Activated B cell treated with CpG ODN at 0.5 μM for 24 hours (primary cell): ENCODE data around the gene CHTOP. TPM values are rescaled to one million over a fixed set of nuclear protein-coding genes. Genes with fewer than 3 reads are reported as not detected.

ENCODE experiments used
- ATAC-seq: fragments of 200-7000 bp; cut with Tn5 transposase; one replicate; pipeline ENCODE4 v1.10.0; 2021; ENCODE audit warnings: low read depth, mild to moderate bottlenecking, moderate library complexity
- CTCF ChIA-PET: fragments of 350-600 bp; sonication (Branson Sonifier 250); formaldehyde crosslinking; loops from one replicate; lab custom pipeline; 2021; ENCODE audit warnings: antibody characterized with exemption; lab: Charles Lee
- POLR2A ChIA-PET: fragments of 350-600 bp; sonication (Branson Sonifier 250); formaldehyde crosslinking; loops from one replicate; lab custom pipeline; 2021; ENCODE audit warnings: antibody characterized with exemption; lab: Charles Lee
- DNase-seq: peaks from one replicate; pipeline ENCODE4 v3.0.0; 2022
- H3K27ac Mint-ChIP-seq: one replicate; pipeline ENCODE4 v1.8.0; 2020; ENCODE audit warnings: mixed read lengths
- H3K27me3 Mint-ChIP-seq: one replicate; pipeline ENCODE4 v1.8.0; 2021; ENCODE audit warnings: mixed read lengths
- H3K36me3 Mint-ChIP-seq: one replicate; pipeline ENCODE4 v1.8.0; 2021; ENCODE audit warnings: low read depth, mixed read lengths
- H3K4me1 Mint-ChIP-seq: one replicate; pipeline ENCODE4 v1.8.0; 2021; ENCODE audit warnings: mixed read lengths
- H3K4me3 Mint-ChIP-seq: one replicate; pipeline ENCODE4 v1.8.0; 2020; ENCODE audit warnings: mild to moderate bottlenecking, mixed read lengths
- H3K9me3 Mint-ChIP-seq: one replicate; pipeline ENCODE4 v1.8.0; 2020; ENCODE audit warnings: mixed read lengths
- CTCF ChIP-seq: fragments of 200-600 bp; IDR thresholded peaks from one replicate; pipeline ENCODE4 v1.8.0; 2022; ENCODE audit warnings: antibody characterized with exemption, mild to moderate bottlenecking
- intact Hi-C: fragments of 100-400 bp; cut with micrococcal nuclease; formaldehyde crosslinking; loops from one replicate; pipeline ENCODE4 v1.15.1; 2024
- total RNA-seq: library from RNA; stranded (reverse); gene quantifications from 2 replicates; pipeline ENCODE4 v1.2.3, GENCODE V29; 2022

The CHTOP gene
- total RNA-seq, 1 donor from 2014 or later = 148 TPM

- intact Hi-C loops = no loop called here
- peaks cover 19% of the 10 kb centered on the region for H3K27me3 Mint-ChIP-seq
- ChIA-PET CTCF (no interaction called here), POLR2A (interaction anchor here (0.8 kb wide), 1 partner anchor 40 kb away, joined by 3 read pairs; the partner anchor contains the start of gene INTS3)
- H3K9me3 Mint-ChIP-seq = no peaks in the 10 kb centered on the region
- no peak for TF ChIP-seq CTCF
- ATAC-seq (no peak), DNase-seq (no peak)
- no peak overlapping the region for H3K27ac Mint-ChIP-seq
- H3K4me1 Mint-ChIP-seq = peaks cover 7% of the 10 kb centered on the region
- H3K4me3 Mint-ChIP-seq = no peak overlapping the region
- no peaks in the 10 kb centered on the region for H3K36me3 Mint-ChIP-seq
Measured at GRCh38 chr1:153687346-153688125, 53.7 kb downstream of the CHTOP start.

- intact Hi-C loops = no loop called here
- Mint-ChIP-seq H3K4me3 (no peak overlapping the region), H3K4me1 (peaks cover 7% of the 10 kb centered on the region), H3K36me3 (no peaks in the 10 kb centered on the region), H3K9me3 (no peaks in the 10 kb centered on the region), H3K27me3 (peaks cover 19% of the 10 kb centered on the region), H3K27ac (no peak overlapping the region)
- ChIA-PET CTCF (no interaction called here), POLR2A (no interaction called here)
- ATAC-seq (no peak), DNase-seq (no peak)
- TF ChIP-seq CTCF = no peak
Measured at GRCh38 chr1:153688276-153688675, 54.4 kb downstream of the CHTOP start.

- CTCF ChIA-PET = no interaction called here
- no peaks in the 10 kb centered on the region for H3K9me3 Mint-ChIP-seq
- ATAC-seq (no peak), DNase-seq (no peak)
- no peak overlapping the region for H3K4me3 Mint-ChIP-seq
- POLR2A ChIA-PET = no interaction called here
- intact Hi-C loops = no loop called here
- H3K36me3 Mint-ChIP-seq = no peaks in the 10 kb centered on the region
- peaks cover 17% of the 10 kb centered on the region for H3K27me3 Mint-ChIP-seq
- H3K4me1 Mint-ChIP-seq = peaks cover 7% of the 10 kb centered on the region
- no peak overlapping the region for H3K27ac Mint-ChIP-seq
- no peak for TF ChIP-seq CTCF
Measured at GRCh38 chr1:153688736-153689328, 55.0 kb downstream of the CHTOP start.

GRCh38 chr1:153693466-153693865 is 59.6 kb downstream of the CHTOP start:
- peaks cover 7% of the 10 kb centered on the region for H3K4me1 Mint-ChIP-seq
- intact Hi-C loops = no loop called here
- no peak for TF ChIP-seq CTCF
- POLR2A ChIA-PET = no interaction called here
- H3K4me3 Mint-ChIP-seq = no peak overlapping the region
- peaks cover 2% of the 10 kb centered on the region for H3K27me3 Mint-ChIP-seq
- DNase-seq (no peak), ATAC-seq (no peak)
- H3K9me3 Mint-ChIP-seq = no peaks in the 10 kb centered on the region
- CTCF ChIA-PET = no interaction called here
- H3K36me3 Mint-ChIP-seq = no peaks in the 10 kb centered on the region
- no peak overlapping the region for H3K27ac Mint-ChIP-seq

Other genes starting within 250 kb of the CHTOP start
- gene S100A8, start 243.0 kb upstream of the CHTOP start, total RNA-seq = 0.93 TPM in 1 of 2 replicates, not detected in the other
- not detected in 2 replicates for gene S100A7A, start 217.5 kb upstream of the CHTOP start, total RNA-seq
- gene S100A7, start 173.4 kb upstream of the CHTOP start, total RNA-seq = not detected in 2 replicates
- 166 and 186 TPM in 2 replicates for gene S100A6, start 98.1 kb upstream of the CHTOP start, total RNA-seq
- 0.51 TPM in 1 of 2 replicates, not detected in the other for gene S100A5, start 93.1 kb upstream of the CHTOP start, total RNA-seq
- 315 and 398 TPM in 2 replicates for gene S100A4, start 88.3 kb upstream of the CHTOP start, total RNA-seq
- not detected in 2 replicates for gene S100A3, start 84.8 kb upstream of the CHTOP start, total RNA-seq
- 2.0 and 4.4 TPM in 2 replicates for gene S100A2, start 68.2 kb upstream of the CHTOP start, total RNA-seq
- not detected in 2 replicates for gene S100A16, start 20.9 kb upstream of the CHTOP start, total RNA-seq
- not detected in 2 replicates for gene S100A14, start 17.7 kb upstream of the CHTOP start, total RNA-seq
- gene S100A13, start 6.6 kb upstream of the CHTOP start, total RNA-seq = 16.2 and 17.6 TPM in 2 replicates
- 0.31 and 0.69 TPM in 2 replicates for gene S100A1, start 5.6 kb upstream of the CHTOP start, total RNA-seq
- 50.4 and 51.5 TPM in 2 replicates for gene SNAPIN, start 24.6 kb downstream of the CHTOP start, total RNA-seq
- 182 and 191 TPM in 2 replicates for gene ILF2, start 36.9 kb downstream of the CHTOP start, total RNA-seq
- gene NPR1, start 44.6 kb downstream of the CHTOP start, total RNA-seq = 0.59 and 0.82 TPM in 2 replicates
- gene INTS3, start 94.0 kb downstream of the CHTOP start, total RNA-seq = 81.1 and 88.6 TPM in 2 replicates
- 7.8 and 12.6 TPM in 2 replicates for gene SLC27A3, start 141.3 kb downstream of the CHTOP start, total RNA-seq